Subcutaneous adipose tissue (tissue), 4 donors: ENCODE data around the gene DNLZ. TPM values are rescaled to one million over a fixed set of nuclear protein-coding genes. Genes with fewer than 3 reads are reported as not detected.

Experiments used
- CTCF ChIP-seq: fragments of 450-650 bp; IDR thresholded peaks from one replicate; pipeline ENCODE4 v1.5.1; 2016; ENCODE audit warnings: low read depth, mild to moderate bottlenecking, control low read depth, antibody characterized with exemption, moderate library complexity
- total RNA-seq, 4 donors: library from RNA; depleted of rRNA; stranded (reverse); fragments of >200 nt; gene quantifications; one replicate each; pipeline ENCODE4 v1.1.0, GENCODE V29; 2016

DNLZ gene
- total RNA-seq: 10 to 100 TPM; 10.7 to 36.1 (median 20.1) TPM

GRCh38 chr9:136363106-136363948 lies at the start of gene DNLZ:
DNLZ (minus strand) TSS chr9:136363744; CDS start chr9:136363714, 30 bp downstream.
- TF ChIP-seq CTCF: no peak

- no peak for TF ChIP-seq CTCF
Measured at GRCh38 chr9:136412962-136413361, 49.4 kb upstream of the DNLZ start.

DNA sequence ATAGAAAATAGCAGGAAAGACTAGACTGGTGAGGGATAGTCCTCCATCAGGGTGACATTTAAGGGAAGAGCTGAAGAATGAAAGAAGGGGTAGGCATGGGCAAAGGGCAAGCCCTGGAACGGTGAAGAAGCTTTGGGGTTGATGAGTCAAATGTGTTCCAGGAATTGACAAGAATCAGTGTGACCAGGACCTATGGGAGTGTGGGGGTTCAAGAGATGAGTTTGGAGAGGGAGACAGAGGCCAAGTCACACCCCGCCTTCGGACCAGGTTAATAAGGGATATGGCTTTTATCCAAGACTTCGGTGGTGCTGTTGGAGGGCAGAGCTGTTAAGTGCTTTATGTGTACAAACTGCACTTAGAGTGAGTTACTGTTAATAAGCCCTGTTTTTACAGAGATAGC lies 47.8 kb upstream of the DNLZ start:
- no peak for TF ChIP-seq CTCF

GRCh38 chr9:136410500-136411287 lies 47.1 kb upstream of the DNLZ start, which contains the start of the genes ENTR1 and PMPCA:
ENTR1 (minus strand) TSS chr9:136410614; CDS start chr9:136410397, 217 bp downstream.
PMPCA (plus strand) TSS chr9:136410658; CDS start chr9:136410669, 11 bp downstream.
- TF ChIP-seq CTCF: no peak

DNA sequence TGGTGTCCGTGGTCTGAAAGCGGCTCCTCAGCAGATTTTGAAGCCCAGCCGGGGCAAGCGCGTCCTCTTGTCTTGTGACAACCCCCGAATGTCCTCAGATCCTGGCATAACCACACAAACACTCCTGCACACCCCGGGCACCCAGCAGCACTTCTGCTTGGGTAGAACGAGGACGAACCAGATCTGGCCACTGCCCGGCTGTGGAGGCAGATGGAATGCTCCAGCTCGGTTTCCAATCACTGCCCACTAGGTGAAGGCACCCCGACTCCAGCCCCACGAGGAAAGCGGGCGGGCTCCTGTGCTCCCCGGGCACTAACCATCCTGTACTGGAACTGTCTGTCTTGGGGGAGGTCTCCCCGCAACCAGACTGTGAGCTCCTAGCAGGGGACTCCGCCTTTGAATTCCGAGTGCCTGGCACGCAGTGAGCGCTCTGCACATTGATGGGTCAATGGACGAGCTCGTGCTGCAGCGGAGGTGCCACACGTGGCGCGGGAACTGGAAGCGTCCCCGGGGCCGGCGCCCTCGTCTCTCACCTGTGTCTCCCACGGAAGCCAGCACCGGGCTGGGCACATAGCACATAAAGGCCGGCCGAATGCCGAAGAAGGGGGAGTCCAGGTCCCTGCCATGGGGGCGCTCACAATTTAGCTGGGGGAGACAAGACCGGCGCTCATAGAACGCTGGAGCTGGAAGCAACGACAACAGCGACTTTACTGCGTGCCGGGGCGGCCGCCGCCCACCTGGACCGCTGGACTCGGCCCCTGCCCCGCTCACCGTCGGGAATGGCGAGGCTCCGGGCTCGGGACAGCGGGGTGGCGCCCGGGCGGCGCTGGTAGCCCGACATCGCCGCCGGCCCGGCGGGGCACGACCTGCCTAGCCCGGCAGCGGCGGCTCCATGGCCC lies 46.3 kb upstream of the DNLZ start:
- no peak for TF ChIP-seq CTCF

- TF ChIP-seq CTCF: no peak
Measured at GRCh38 chr9:136407911-136408310, 44.4 kb upstream of the DNLZ start.
